Measurements from ENCODE around the gene CDKAL1.
"Not testable (repeated sequence)": the region's sequence is repeated elsewhere in the genome, so short reads cannot be mapped to it uniquely, and the experiment has no call there.

The CDKAL1 gene

DNA sequence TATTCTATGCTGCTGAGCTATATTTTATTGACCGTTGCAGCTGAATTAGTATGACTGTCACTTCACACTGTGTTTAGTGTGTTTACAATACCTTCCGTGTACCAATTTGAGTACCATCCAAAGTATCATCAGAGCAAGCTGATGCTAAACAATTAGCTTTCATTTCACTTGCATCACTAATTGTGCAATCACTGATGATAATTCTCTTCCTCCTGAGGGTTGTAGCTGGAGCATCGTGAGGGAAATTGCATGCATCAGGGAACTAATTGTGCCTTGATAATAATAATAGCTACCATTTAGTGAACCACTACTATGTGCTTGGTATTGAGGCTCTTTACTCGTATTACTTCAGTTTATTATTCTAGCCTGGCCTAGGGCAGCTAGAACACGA lies 674.5 kb downstream of the CDKAL1 start:
- DNase-seq (ENCODE audit: low read depth) = no peak

DNA sequence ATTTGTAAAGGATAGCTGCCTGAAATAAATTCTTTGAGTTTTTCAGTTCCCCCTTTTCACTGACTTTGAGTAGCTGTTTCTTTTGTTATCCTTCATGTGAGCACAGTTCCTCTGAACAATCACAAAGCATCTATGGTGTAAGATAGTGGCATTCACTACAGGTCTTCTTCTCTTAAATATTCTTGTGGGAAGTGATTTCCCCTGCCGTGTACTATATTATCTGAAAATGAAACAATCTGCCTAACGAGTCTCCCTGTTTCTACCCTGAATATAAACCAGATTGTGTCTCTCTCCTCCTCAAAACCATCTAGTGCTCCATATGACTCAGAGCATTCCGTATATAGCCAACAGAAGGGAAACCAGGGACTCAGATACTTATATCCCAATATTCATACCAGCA lies 679.2 kb downstream of the CDKAL1 start:
- DNase-seq (ENCODE audit: low read depth) = no peak

DNA sequence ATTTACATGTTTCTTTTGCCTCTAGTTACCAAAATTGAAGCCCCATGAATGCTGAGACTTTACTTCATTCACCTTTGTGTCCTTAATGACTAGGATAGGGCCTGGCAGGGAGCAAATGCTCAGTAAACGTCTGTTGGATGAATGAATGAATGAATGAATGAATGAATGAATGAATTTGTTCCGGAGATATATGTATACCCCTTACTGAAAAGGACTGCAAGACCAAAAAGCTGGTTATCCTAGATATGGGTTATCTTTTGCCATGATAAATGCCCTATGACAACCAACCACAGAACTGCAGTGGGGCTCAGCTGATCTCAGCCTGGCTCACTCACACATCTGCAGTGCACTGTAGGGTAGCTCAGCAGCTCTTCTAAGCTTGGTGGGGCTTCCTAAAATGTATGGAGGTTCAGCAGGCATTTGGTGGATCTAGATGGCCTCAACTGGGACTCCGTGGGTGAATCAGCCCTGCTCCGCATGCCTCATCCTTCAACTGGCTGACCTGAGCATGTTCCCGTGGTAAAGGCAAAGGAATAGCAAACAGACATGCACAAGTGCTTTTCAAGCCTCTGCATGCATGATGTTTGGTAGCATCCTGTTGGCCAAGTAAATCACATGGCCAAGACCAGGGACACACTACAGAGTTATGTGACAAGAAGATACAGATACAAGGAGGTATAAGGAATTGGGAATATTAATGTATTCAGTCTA lies 680.6 kb downstream of the CDKAL1 start:
- DNase-seq (ENCODE audit: low read depth) = no peak

DNA sequence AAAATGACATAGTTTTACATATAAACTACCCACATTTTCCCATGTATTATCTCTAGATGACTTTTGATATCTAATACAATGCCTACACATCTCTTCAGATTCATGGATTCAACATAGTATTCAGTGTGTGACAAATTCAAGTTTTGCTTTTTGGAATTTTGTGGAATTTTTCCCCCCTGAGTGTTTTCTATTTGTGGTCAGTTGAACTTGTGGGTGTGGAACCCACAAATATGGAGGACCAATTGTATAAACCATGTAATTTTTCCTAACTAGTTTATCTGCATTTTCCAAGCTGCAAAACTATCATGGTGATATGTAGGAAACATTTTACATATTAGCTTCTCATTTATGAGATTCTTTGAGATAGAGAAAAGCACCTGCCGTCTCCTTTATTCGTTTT lies 685.0 kb downstream of the CDKAL1 start:
- DNase-seq (ENCODE audit: low read depth) = no peak

DNA sequence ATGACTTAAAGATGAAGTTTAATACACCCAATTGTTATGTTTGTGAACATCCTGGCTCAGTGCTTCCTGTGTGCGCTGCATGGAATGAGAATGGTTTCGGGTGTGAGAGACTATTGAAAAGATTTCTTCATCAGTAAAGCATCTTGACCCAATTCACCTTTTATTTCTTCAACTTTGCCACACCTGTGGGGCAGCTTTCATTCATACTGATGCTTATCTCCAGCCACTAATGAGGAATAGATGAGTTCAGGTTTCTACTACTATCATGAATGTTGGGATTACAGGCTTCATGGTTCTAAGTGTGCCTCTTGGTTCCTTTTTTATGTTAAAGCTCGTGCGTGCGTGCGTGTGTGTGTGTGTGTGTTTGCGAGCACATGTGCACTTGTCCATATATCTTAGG lies 685.6 kb downstream of the CDKAL1 start:
- DNase-seq (ENCODE audit: low read depth) = no peak

DNA sequence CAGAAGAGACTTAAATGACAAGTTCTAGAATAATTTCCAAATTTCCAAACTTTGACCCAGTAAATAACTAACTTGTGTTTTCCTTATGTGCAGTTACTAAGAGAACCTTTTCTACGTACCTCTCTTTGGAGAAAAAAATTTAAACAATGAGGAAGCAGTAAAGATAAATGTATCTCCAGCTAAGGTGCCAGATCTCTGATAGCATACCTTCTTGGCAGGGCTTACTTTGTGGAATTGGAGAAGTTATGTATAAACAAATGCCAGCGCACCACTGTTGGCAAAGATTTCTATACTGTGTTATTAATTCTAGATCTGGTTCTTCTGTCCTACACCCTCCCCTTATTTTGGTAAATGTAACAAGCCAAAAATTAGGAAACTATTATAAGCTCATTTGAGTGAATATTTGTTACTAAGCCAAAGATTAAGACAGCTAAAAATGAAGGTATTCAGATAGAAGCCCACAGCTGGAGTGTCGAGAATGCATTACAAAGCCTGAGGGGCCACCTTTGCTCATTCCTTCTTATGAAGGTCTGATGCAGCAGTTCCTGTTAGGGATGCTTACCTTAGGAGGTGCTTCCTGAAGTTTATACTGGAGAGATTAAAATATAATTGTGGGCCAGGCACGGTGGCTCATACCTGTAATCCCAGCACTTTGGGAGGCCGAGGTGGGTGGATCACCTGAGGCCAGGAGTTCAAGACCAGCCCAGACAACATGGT lies 686.2 kb downstream of the CDKAL1 start:
- DNase-seq (ENCODE audit: low read depth) = no peak

DNA sequence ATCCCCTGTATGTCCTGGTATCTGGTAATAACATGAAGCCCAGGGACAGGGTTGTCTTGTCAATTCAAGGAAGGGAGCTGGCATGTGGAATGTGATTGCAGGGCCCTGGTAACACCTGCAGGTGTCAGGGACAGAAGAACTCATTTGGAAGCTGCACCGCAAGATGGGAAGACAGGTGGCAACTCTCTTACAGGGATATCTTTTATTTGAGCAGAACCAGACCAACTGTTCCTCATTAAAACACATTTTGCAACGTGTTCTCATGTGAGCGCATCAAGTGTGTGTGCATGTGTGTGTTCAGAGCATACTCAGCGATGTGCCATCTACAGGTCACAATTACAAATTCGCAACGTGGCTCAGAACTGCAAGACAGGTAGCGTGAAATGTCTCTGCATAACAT lies 688.4 kb downstream of the CDKAL1 start:
- DNase-seq (ENCODE audit: low read depth) = no peak

DNA sequence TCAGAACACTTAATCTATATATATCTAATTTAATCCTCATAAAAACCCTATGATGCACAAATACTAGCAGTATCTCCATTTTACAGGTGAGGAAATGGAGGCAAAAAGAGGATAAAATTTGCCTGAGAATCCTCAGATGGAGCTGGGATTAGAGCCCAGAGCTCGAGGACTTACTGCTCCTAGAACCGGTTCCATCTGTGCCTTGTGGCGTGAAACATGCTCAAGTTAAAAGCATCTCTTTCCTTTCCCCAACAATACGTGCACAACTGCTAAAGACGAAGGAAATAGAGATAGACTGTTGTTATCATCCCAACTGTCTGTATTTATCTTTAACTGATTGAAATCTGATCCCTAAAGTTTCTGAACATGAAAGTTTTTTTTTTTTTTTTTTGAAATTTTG lies 691.7 kb downstream of the CDKAL1 start:
- DNase-seq (ENCODE audit: low read depth) = no peak

DNA sequence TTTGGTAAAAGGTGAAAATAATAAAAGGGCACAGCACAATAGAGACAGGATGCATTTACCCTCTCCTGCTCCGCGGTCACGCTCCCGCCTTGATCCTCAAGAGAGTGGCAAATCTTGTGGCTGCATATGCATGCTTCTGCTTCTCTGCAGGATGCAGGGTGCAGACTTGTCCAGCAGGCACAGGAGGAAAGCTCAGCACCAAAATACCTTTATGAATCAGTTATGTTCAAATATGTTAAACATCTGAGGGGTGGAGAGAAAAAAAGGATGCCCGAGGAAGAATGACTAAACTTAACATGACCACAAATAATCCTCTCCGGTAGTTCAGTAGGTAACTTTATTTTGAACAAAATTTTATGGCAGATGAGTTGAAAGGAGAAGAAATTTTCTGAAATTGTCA lies 693.2 kb downstream of the CDKAL1 start:
- DNase-seq (ENCODE audit: low read depth) = no peak

DNA sequence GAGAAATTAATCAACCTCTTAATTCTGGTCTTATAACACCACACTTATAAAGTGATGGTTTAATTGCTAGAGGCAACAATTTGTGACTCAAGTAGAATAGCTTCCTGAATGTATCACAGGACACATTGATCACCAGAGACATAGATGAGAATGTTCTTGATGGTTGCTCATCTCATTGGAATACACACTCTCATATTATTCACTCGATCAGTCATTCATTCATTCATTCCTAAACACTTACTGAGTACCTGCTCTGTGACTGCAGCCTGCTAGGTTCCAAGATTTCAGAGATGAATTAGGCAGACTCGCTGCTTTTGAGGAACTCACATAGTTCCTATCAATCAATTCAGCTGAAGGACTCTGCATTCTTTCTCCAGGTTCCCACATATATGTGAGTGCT lies 694.2 kb downstream of the CDKAL1 start:
- no peak for DNase-seq (ENCODE audit: low read depth)

DNA sequence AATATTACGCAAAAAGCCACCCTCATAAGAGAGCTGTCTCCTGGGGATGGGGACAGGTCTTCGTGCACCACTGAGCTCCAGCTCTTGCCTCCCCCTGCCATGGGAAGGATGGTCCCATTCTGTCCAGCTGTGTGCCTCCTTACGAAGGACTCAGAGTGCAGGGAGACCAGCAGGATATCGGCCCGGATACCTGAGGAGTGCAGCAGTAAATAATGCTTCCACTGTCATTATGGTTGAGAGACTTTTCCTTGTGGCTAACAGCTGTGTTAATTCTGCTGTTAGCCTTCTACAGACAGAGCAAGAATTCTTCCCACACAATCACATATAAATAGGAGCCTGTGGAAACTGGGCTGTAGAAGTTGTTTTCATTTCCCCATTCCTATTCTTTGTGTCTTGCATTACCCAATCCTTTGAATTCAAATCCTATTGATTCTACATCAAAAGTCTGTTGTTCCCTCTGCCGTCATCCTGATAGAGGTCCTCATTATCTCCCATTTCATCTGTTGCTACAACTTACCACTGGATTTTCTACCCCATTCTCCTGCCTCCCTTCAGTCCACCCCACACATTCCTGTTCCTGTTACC lies 694.7 kb downstream of the CDKAL1 start:
- DNase-seq (ENCODE audit: low read depth) = no peak

DNA sequence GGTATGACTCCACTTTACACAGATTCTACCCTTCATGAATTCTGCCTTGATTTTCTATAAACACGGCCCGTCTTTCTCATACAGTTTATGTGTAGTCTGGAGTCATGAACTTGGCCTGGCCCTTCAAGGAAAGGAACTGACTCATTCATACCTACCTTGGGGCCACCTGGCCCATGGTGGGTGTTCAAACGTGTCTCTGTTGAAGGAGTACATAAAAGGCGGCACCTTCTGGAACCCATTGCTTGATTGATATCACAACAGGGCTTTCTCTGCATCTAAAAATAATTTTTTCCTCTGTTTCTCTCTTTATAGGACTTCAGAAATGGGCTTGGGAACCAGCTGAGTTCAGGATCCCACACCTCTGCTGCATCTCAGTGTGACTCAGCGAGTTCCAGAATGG lies 696.3 kb downstream of the CDKAL1 start:
- DNase-seq (ENCODE audit: low read depth) = no peak

DNA sequence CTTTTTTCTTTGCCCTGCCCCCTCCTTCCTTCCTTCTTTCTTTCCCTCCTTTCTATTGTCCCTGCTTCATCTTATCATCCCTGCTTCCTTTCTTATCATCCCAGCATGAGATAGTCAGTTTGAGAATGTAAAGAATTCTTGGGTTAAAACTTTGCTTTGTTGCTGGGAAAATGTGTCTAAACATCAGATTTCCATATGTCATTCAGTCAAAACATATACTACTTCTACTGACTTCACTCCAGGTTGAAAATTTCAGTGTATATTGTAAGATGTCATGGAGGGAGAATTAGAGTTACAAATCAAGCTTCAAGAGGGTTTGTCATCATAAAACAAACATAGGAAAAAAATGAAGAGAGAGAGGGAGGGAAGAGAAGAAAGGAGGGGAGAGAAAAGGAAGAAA lies 700.9 kb downstream of the CDKAL1 start:
- DNase-seq (ENCODE audit: low read depth) = no peak

DNA sequence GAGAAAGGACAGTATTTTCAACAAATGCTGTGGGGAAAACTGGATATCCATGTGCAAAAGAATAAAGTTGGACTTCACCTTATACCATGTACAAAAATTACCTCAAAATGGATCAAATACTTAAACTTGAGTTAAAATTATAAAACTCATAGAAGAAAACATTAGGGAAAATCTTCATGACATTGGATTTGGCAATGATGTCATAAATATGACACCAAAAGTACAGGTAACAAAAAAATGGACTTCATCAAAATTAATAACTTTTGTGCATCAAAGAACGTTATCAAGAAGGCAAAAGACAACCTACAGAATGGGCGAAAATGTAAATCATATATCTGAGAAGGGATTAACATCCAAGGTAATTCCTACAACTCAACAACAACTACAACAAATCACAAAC lies 704.0 kb downstream of the CDKAL1 start:
- no peak for DNase-seq (ENCODE audit: low read depth)

DNA sequence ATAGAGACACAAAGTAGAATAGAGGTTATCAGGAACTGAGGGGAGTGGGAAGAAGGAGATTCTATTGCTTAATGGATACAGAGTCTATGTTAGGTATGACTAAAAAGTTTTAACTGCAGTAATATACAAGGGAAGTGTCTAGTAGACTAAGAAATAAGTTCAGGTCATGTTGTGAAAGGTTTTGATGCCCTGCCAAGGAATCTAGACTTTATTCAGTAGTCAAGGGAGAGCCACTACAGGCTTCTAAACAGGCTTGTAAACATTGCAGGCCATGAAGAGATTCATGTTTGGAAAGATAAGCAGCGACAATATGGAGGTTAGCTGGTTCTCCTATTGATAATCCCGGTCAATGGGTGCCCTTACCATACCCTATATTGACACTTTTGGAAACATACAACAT lies 706.5 kb downstream of the CDKAL1 start:
- DNase-seq (ENCODE audit: low read depth) = no peak

DNA sequence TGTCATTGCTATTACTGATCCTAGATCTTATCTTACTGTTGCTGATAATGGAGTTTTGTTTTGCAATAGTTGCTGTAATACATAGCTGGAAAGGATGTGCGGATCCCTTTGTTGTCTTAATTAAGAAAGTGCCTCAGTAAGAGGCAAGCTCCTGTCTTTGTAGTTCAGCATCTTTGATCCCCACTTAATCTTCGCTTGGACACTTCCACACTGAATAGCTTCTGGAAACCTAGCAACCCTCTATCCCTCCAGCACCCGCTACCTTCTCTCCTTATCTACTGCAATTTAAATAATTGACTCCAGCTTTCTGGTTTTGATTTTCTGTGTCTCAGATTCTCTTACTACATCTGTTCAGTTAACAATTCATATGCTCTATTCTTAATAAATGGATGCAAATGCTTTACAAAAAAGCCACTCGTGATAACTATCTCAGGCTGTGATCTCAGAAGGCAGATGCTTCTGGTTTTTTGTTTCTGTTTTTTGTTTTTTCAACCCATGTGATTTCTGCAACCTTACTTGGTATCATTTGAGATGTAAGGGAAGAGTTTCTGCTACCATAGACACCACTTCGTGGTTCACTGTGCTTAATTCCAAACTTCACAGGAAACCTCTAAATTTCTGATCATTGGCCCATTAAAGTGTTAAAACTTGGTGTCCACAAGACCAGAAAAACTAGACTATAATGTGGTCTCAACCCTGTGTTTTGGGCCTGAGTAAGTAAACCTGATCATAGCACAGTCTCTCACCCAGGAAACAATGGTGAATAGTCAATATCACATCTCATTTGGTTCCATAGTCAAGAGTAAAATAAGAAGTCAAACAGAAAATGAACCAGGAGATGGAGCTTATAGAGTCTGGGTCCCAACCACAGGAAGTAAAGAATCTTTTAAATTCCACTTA lies 707.2 kb downstream of the CDKAL1 start:
- no peak for DNase-seq (ENCODE audit: low read depth)

DNA sequence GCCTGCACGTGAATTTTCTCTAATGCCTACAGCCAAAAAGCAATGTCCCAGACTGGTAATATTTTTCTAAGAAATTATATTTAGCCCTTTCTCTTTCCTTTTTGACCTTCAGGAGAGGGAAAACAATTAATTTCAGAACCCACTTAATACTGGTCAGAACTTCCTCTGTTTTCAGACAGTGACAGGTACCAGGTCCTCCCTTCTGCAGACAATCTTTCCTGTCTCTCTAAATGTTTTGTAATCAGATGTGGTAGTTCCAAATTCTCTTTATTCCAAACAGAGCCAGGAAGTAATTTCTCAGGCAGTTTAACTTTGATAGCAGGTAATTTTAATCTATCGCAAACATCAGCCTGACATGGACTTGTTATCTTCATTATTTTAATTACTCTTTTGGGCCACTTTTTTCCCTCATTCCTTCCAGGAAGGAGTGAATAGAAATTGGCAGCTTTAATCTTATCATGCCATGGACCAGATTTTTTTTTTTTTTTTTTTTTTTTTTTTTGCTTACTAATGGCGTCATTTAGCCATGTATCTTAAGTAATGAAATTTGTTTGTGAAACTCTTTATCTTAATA lies 710.7 kb downstream of the CDKAL1 start:
- no peak for DNase-seq (ENCODE audit: low read depth)

DNA sequence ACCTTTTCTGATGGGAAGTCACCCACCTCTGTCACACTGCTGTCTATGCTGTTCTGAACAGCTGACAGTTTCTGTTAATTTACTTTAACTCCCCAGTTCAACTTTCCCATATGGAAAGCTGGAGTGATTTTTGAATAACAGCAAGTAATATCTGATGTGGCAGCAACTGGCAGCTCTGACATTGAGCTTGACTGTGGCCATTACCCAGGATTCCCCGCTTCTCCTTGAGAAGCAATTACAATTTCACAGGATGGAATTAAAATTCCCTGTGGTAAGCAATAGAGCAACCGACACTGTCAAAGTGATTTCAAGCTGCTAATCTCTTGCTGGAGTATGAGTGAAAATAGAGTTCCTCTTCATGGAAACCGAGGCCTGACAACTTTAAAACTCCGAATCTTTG lies 711.2 kb downstream of the CDKAL1 start:
- no peak for DNase-seq (ENCODE audit: low read depth)

DNA sequence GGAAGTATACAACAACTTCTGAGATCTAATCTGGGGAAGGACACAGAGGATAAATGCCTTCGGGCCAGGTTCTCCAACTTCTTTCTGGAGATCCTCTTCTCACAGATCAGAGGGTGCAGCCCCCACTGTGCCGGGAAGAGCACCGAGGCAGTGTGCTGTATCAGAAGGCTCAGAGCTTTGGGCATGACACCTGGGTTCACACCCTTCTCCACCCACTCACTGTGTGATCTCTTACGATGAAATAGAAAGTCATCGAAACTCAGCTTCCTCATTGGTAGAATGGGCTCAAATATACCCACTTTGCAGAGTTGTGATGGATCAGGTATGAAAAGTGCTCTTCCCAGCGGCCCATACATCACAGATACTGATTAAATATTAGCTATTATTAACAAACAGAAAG lies 711.8 kb downstream of the CDKAL1 start:
- DNase-seq (ENCODE audit: low read depth) = no peak

DNA sequence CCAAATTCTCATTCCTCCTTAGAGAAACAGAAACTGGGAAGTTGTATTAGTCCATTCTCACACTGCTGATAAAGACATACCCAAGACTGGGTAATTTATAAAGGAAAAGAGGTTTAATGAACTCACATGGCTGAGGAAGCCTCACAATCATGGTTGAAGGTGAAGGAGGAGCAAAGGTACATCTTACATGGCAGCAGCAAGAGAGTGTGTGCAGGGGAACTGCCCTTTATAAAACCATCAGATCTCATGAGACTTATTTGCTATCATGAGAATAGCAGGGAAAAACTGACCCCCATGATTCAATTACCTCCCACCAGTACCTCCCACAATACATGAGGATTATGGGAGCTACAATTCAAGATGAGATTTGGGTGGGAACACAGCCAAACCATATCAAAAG lies 720.2 kb downstream of the CDKAL1 start:
- DNase-seq (ENCODE audit: low read depth) = not testable (repeated sequence)

DNA sequence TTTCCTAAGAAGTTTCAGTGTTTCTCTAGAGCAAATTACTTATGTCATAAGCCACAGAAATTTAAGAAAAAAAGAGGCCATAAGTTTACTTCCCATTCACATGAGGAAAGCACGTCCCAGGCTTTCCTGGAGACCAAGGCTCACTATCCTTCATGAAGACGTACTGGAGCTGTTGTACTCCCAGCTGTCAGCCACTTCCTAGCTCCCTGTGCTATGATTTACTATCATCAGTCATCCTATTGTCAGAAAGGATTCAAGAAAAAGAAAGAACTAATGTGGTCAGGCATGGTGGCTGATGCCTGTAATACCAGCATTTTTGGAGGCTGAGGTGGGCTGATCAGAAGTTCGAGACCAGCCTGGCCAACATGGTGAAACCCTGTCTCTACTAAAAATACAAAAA lies 721.9 kb downstream of the CDKAL1 start:
- no peak for DNase-seq (ENCODE audit: low read depth)

DNA sequence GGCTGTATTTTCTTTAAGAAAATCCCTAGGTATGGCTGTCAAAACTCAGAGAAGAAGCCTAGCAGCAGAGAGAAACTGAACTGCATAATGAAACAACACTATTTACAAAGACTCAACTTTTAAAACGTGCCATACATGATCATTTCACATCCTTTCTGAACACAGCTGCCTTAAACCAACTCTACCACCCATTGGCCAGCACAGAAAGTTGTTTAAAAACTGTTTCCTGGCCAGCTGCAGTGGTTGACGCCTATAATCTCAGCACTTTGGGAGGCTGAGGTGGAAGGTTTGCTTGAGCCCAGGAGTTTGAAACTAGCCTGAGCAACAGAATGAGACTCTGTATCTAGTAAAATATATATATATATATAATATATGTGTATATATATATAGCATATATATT lies 722.9 kb downstream of the CDKAL1 start:
- DNase-seq (ENCODE audit: low read depth) = no peak
